IPS DF 6.9 (cell line): ENCODE data around the gene KNG1.
"Not testable (repeated sequence)": the region's sequence is repeated elsewhere in the genome, so short reads cannot be mapped to it uniquely, and the experiment has no call there.

Source experiments
- DNase-seq: peaks from one replicate; pipeline ENCODE4 v3.0.0-alpha.2; 2013; ENCODE audit warnings: low read depth, low spot score
- H3K27ac ChIP-seq: one replicate; pipeline ENCODE4 v1.5.1; 2013; ENCODE audit warnings: low read length, control low read depth
- H3K27me3 ChIP-seq: 2 replicates; pipeline ENCODE4 v1.6.1; 2013; ENCODE audit warnings: mild to moderate bottlenecking, low read length; ENCODE audit not compliant: control insufficient read depth, insufficient read depth
- H3K36me3 ChIP-seq: 2 replicates; pipeline ENCODE4 v1.6.1; 2013; ENCODE audit warnings: low read length; ENCODE audit not compliant: control insufficient read depth, insufficient read depth
- H3K4me1 ChIP-seq: 2 replicates; pipeline ENCODE4 v1.6.1; 2013; ENCODE audit warnings: low read length; ENCODE audit not compliant: control insufficient read depth, insufficient read depth
- H3K4me3 ChIP-seq: 2 replicates; pipeline ENCODE4 v1.5.1; 2013; ENCODE audit warnings: mild to moderate bottlenecking, low read length
- H3K9me3 ChIP-seq: 2 replicates; pipeline ENCODE4 v1.6.1; 2013; ENCODE audit warnings: low read length, inconsistent platforms; ENCODE audit not compliant: control insufficient read depth, insufficient read depth
- WGBS: extraction: QIAGEN DNeasy Blood & Tissue Kit; methylation state at CpG from one replicate; pipeline ENCODE4 v1.1.7; 2013; ENCODE audit warnings: mixed read lengths, missing lambda C conversion rate; ENCODE audit not compliant: insufficient read length, insufficient coverage; 5-methylcytosine and 5-hydroxymethylcytosine counted together

Gene KNG1

DNA sequence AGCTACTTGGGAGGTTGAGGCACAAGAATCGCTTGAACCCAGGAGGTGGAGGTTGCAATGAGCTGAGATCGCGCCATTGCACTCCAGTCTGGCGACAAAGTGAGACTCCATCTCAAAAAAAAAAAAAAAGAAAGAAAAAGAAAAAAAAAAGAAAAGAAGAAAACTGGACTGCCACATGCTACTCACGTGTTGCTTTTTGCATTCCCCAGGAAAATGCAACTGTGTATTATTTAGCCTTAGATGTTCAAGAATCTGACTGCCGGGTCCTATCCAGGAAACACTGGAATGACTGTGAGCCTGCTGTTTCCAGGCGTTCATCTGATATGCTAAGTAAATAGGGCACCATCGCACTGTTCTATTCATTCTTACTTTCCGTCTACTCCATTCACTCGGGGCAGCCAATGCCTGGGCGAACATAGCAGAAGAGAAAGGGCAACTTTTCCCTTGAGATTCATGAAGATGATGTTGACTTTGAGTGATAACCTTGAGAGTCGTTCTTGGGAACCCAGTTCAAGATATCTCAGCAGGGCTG is 30.0 kb upstream of the KNG1 start:
- Histone ChIP-seq H3K27ac (no peak overlapping the region), H3K27me3 (no peaks in the 10 kb centered on the region), H3K9me3 (no peaks in the 10 kb centered on the region), H3K4me1 (no peaks in the 10 kb centered on the region), H3K4me3 (no peak overlapping the region), H3K36me3 (no peaks in the 10 kb centered on the region)
- no peak for DNase-seq
- WGBS: no CpG with 5 or more reads among the region's 12 CpGs

DNA sequence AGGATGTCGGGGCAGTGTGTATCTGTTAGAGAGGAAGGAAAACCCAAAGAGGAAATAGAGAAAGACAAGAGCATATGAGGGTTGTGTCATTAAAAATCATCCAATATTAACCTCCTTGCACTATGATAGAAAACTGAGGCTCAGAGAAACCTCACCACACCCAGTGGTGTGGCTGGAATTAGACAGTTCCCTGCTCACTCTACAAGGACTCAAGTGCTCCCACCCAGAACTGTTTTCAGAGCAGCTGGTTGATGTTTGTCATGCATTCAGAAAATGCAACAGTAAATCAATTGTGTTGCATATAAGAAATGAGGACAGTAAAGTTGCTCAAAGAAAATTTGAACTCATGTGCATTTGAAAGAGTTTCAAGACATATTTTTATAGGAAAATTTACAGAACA is 26.9 kb upstream of the KNG1 start:
- WGBS: no CpG with 5 or more reads among the region's 1 CpG
- H3K4me3 ChIP-seq, H3K36me3 ChIP-seq: not testable (repeated sequence)

DNA sequence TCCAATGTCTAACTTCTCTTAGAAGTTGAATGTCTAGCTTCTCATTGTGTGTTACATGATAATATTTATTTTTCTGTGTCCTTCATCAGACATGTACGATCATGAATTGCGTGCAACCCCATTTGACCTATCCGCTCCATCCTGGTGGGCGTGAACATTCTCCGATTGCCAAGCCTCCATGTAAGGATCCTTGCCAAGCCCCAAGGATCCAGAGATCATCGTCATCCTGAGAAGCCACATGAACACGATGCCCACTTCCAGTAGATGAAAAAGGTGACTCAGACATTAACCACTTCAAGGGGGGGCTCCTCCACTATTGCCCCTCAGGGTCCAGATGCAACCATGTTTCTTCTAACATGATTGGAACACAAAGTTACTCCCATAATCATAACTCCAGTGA is 25.5 kb upstream of the KNG1 start:
- Histone ChIP-seq H3K27me3 (no peaks in the 10 kb centered on the region), H3K27ac (no peak overlapping the region), H3K36me3 (no peaks in the 10 kb centered on the region), H3K4me1 (no peaks in the 10 kb centered on the region), H3K4me3 (no peak overlapping the region), H3K9me3 (no peaks in the 10 kb centered on the region)
- no CpG with 5 or more reads among the region's 7 CpGs for WGBS
- no peak for DNase-seq

More for the DNA sequence above, 26.9 kb upstream of the KNG1 start:
- not testable (repeated sequence) for H3K27ac ChIP-seq, DNase-seq, H3K4me1 ChIP-seq, H3K27me3 ChIP-seq, H3K9me3 ChIP-seq

DNA sequence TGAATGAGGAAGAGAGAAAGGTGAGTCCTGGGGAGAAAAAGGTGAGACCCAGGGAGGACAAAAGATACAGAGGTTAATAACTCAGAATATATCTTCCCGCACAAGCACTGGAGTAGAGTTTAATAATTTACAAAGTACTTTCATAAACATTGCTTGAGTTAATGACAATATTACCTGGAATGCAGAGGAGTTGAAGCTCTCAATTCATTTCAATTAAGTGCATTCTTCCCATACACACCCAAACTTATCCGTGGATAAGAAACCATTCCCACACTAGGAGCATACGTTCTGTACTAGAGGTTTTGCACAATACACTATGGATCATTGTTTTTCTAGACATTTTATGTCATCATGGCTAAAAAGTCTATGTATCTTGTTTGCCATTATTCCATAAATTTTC is 23.3 kb upstream of the KNG1 start:
- Histone ChIP-seq H3K4me3 (no peak overlapping the region), H3K27ac (no peak overlapping the region), H3K4me1 (no peaks in the 10 kb centered on the region), H3K9me3 (no peaks in the 10 kb centered on the region), H3K27me3 (no peaks in the 10 kb centered on the region), H3K36me3 (no peaks in the 10 kb centered on the region)
- no peak for DNase-seq
- WGBS: no CpG with 5 or more reads among the region's 3 CpGs

DNA sequence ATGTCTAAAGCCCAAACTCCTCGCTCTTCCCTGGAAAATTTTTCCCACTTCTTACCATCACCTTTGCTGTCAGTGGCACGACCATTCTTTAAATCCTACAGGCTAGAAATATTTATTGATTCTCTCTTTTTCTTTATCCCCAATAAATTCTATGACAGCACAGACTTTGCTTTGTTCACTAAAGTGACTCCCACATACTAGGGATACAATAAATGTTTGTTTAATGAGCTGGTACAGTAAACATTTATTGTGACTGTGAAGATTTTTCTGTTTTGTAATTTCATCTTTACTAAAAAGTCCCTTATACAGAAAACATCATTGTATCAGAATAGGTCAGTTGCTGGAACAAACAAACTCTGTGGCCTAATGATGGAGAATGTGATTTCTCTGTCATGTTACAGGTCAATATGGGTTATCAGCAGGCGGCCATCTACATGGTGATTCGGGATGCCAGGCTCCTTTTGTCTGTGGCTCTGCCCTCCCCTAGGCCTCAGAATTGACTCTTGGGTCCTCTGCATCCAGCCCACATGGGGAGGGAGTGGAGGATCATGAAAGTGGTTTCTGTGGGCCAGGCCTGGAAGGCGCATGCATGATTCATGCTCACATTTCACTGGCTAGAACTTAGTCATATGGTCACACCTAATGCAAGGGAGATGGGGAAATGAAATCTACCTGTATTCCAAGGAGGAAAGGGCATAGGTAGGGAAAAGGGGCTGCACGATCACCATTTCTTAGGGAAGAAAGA is 22.7 kb upstream of the KNG1 start:
- Histone ChIP-seq H3K27me3 (no peaks in the 10 kb centered on the region), H3K4me3 (no peak overlapping the region), H3K27ac (no peak overlapping the region), H3K4me1 (no peaks in the 10 kb centered on the region), H3K36me3 (no peaks in the 10 kb centered on the region), H3K9me3 (no peaks in the 10 kb centered on the region)
- DNase-seq: no peak
- WGBS: no CpG with 5 or more reads among the region's 6 CpGs

DNA sequence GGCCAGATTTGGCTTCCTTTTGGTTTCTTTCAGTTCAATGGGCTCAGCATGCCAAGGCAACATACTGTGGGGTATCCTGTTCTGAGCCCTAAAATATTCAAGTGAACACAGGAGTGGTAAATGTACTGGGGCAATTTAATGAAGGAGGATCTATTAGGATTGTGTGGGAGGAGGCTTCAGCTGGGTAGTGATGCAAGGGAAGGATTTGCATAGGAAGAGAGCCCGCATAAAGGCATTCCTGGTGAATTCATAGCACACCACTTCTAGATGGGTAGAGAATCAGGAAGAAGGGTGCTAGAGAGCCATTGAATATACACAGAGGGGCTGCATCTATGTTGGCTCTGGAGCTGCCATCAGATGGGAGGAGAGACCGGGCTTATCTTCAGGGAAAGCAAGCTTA is 20.6 kb upstream of the KNG1 start:
- no peak overlapping the region for H3K27ac ChIP-seq
- no peak for DNase-seq
- H3K36me3 ChIP-seq: no peaks in the 10 kb centered on the region
- H3K9me3 ChIP-seq: no peaks in the 10 kb centered on the region
- no peaks in the 10 kb centered on the region for H3K4me1 ChIP-seq
- whole genome bisulfite sequencing: no CpG with 5 or more reads among the region's 2 CpGs
- no peak overlapping the region for H3K4me3 ChIP-seq
- no peaks in the 10 kb centered on the region for H3K27me3 ChIP-seq

DNA sequence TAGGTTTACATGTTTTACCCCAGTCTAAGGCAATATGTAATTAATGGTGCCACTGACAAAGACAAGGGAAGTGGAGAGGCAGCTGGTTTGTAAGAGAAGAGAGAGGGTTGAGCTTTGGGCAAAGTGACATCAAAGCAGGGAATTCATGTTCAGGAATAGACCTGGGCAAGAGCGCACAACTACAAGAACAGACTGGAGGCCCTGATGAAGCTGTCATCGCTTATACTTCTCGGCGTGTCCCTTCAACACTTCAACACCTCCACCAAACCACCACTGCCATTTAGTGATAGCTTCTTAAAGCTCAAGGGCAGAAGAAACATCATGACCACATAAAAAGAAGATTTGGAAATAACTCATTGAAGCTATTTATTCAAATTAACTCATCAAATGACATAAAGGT is 19.6 kb upstream of the KNG1 start:
- DNase-seq: no peak
- Histone ChIP-seq H3K4me1 (no peaks in the 10 kb centered on the region), H3K4me3 (no peak overlapping the region), H3K27me3 (no peaks in the 10 kb centered on the region), H3K36me3 (no peaks in the 10 kb centered on the region), H3K9me3 (no peaks in the 10 kb centered on the region), H3K27ac (no peak overlapping the region)
- no CpG with 5 or more reads among the region's 4 CpGs for WGBS

DNA sequence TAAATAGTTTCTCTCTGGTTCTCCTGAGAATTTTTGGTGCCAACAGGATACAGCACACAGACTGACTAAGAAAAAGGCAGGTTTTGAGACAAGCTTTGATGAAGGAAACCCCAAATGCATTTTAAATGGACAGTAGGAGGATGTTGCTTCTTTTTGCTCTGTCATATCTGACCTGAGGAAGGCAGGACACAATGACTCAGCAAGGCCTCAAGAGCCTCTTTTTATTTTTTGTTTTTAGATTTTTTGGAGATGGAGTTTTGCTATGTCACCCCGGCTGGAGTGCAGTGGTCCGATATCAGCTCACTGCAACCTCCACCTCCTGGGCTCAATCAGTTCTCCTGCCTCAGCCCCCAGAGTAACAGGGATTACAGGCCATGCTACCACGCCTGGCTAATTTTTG is 16.9 kb upstream of the KNG1 start:
- DNase-seq: no peak
- no CpG with 5 or more reads among the region's 3 CpGs for WGBS
- no peaks in the 10 kb centered on the region for H3K4me1 ChIP-seq
- H3K9me3 ChIP-seq: no peaks in the 10 kb centered on the region
- H3K4me3 ChIP-seq: no peak overlapping the region
- H3K36me3 ChIP-seq: no peaks in the 10 kb centered on the region
- no peak overlapping the region for H3K27ac ChIP-seq
- H3K27me3 ChIP-seq: no peaks in the 10 kb centered on the region

DNA sequence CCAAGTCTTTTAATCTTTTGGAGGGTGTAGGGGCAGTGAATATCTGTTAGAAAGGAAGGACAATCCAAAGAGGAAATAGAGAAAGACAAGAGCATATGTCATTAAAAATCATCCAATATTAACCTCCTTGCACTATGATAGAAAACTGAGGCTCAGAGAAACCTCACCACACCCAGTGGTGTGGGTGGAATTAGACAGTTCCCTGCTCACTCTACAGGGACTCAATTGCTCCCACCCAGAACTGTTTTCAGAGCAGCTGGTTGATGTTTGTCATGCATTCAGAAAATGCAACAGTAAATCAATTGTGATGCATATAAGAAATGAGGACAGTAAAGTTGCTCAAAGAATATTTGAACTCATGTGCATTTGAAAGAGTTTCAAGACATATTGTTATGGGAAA is 14.7 kb upstream of the KNG1 start:
- not testable (repeated sequence) for H3K36me3 ChIP-seq, H3K9me3 ChIP-seq, H3K27me3 ChIP-seq, DNase-seq, H3K27ac ChIP-seq, H3K4me1 ChIP-seq, H3K4me3 ChIP-seq

DNA sequence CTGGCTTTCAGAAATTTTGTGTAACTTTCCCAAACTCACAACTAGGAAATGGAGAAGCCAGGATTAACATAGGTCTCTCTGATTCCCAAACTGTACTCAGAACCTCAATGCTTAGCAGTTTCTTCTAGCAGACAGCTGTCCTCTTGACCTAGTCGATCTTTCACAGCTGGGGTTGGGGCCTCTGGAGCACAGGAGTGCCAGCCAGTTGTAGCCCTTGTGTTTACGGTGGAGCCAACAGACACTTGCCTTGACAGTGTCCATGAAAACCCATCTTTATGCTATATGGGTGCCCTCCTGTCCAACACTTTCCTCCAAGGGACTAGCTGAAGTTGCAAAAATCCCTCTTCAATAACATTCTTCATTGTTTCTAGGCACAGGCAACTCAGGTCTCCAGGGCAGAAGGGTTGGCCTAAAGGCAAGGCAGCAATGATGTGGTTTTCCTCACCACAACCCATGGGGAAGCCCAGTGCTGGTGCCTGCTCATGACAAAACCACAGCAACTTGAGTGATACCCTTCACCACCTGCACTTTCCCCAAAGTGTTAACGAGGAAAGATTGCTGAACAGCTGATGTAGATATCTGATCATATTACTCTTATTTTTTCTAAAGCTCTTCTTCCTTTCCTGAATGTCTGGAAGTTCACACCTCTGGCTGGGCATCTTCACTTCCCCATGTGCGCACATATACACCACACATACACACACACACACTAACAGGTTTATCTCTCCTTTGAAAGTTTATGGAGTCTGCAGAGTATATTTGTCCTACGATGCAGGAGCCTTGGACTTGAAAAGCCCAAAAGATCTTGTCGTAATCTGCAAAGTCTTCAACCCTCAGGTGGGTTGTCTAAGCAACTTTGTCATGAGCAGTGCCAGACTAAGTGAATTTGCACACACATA is 11.0 kb upstream of the KNG1 start:
- no peak for DNase-seq
- no CpG with 5 or more reads among the region's 6 CpGs for WGBS

More for the DNA sequence above, 11.0 kb upstream of the KNG1 start:
- Histone ChIP-seq H3K9me3 (no peaks in the 10 kb centered on the region), H3K36me3 (no peaks in the 10 kb centered on the region), H3K4me3 (no peak overlapping the region), H3K4me1 (peaks cover 1% of the 10 kb centered on the region), H3K27ac (no peak overlapping the region), H3K27me3 (no peaks in the 10 kb centered on the region)
